ENCODE measurements around the gene SCLT1.

DNA sequence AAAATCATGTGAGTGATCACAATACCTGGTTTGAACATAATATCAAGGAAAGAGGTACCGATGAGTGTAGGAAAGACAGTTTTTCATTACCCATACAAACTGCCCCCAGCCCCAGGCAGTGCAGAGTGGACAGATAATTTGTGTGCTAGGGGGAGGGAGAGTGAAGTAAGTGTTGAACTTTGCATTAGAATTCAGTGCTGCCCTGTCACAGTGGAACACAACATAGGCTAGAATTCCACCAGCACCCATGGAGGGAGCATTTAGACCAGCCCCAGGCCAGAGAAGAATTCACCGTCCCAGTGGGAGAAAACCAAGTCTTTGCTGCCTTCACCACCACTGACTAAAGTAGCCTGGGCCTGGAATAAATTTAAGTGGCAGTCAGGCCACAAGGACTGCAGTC, 107.3 kb downstream of the SCLT1 start:
- TF ChIP-seq MXI1 (conservative IDR thresholded peaks at IDR 0.05; ENCODE audit: poor library complexity, severe bottlenecking) (no peak), RAD21 (conservative IDR thresholded peaks at IDR 0.05) (no peak), TAF1 (IDR thresholded peaks at IDR 0.05; ENCODE audit: low read depth) (no peak), EP300 (conservative IDR thresholded peaks at IDR 0.05; ENCODE audit: poor library complexity, severe bottlenecking) (no peak), EZH2 (IDR thresholded peaks at IDR 0.05; ENCODE audit: borderline replicate concordance, insufficient read depth, low read length, poor library complexity, severe bottlenecking) (no peak), SMC3 (conservative IDR thresholded peaks at IDR 0.05; ENCODE audit: poor library complexity) (no peak), POLR2AphosphoS5 (IDR thresholded peaks at IDR 0.05) (no peak)
- TF ChIP-seq, protein P1, sequence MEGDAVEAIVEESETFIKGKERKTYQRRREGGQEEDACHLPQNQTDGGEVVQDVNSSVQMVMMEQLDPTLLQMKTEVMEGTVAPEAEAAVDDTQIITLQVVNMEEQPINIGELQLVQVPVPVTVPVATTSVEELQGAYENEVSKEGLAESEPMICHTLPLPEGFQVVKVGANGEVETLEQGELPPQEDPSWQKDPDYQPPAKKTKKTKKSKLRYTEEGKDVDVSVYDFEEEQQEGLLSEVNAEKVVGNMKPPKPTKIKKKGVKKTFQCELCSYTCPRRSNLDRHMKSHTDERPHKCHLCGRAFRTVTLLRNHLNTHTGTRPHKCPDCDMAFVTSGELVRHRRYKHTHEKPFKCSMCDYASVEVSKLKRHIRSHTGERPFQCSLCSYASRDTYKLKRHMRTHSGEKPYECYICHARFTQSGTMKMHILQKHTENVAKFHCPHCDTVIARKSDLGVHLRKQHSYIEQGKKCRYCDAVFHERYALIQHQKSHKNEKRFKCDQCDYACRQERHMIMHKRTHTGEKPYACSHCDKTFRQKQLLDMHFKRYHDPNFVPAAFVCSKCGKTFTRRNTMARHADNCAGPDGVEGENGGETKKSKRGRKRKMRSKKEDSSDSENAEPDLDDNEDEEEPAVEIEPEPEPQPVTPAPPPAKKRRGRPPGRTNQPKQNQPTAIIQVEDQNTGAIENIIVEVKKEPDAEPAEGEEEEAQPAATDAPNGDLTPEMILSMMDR (IDR thresholded peaks at IDR 0.05; ENCODE audit: poor library complexity, severe bottlenecking), result no peak
- TF ChIP-seq, protein P2, sequence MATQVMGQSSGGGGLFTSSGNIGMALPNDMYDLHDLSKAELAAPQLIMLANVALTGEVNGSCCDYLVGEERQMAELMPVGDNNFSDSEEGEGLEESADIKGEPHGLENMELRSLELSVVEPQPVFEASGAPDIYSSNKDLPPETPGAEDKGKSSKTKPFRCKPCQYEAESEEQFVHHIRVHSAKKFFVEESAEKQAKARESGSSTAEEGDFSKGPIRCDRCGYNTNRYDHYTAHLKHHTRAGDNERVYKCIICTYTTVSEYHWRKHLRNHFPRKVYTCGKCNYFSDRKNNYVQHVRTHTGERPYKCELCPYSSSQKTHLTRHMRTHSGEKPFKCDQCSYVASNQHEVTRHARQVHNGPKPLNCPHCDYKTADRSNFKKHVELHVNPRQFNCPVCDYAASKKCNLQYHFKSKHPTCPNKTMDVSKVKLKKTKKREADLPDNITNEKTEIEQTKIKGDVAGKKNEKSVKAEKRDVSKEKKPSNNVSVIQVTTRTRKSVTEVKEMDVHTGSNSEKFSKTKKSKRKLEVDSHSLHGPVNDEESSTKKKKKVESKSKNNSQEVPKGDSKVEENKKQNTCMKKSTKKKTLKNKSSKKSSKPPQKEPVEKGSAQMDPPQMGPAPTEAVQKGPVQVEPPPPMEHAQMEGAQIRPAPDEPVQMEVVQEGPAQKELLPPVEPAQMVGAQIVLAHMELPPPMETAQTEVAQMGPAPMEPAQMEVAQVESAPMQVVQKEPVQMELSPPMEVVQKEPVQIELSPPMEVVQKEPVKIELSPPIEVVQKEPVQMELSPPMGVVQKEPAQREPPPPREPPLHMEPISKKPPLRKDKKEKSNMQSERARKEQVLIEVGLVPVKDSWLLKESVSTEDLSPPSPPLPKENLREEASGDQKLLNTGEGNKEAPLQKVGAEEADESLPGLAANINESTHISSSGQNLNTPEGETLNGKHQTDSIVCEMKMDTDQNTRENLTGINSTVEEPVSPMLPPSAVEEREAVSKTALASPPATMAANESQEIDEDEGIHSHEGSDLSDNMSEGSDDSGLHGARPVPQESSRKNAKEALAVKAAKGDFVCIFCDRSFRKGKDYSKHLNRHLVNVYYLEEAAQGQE (IDR thresholded peaks at IDR 0.05; ENCODE audit: borderline replicate concordance), result no peak

All from neural cell (in vitro differentiated cells).